Large intestine (tissue), 3 donors: ENCODE results near the gene DDX60. TPM values are rescaled to one million over a fixed set of nuclear protein-coding genes. Genes with fewer than 3 reads are reported as not detected.
"Not testable (repeated sequence)": the region's sequence is repeated elsewhere in the genome, so short reads cannot be mapped to it uniquely, and the experiment has no call there.

ENCODE experiments used
- DNase-seq, 2 donors: peaks; one replicate each; pipeline versions ENCODE4 v3.0.0 to v3.0.0-alpha.2; 2013
- H3K27ac ChIP-seq: one replicate; pipeline ENCODE4 v1.5.1; 2013; ENCODE audit warnings: low read length
- H3K27me3 ChIP-seq: 2 replicates; pipeline ENCODE4 v1.6.1; 2013; ENCODE audit warnings: low read length; ENCODE audit not compliant: control insufficient read depth, insufficient read depth
- H3K36me3 ChIP-seq: 2 replicates; pipeline ENCODE4 v1.6.1; 2013; ENCODE audit warnings: low read length; ENCODE audit not compliant: control insufficient read depth, insufficient read depth
- H3K4me1 ChIP-seq: one replicate; pipeline ENCODE4 v1.6.1; 2013; ENCODE audit warnings: low read length; ENCODE audit not compliant: control insufficient read depth, insufficient read depth
- H3K4me3 ChIP-seq: one replicate; pipeline ENCODE4 v1.5.1; 2013; ENCODE audit warnings: low read length
- H3K9me3 ChIP-seq: one replicate; pipeline ENCODE4 v1.6.1; 2013; ENCODE audit warnings: mild to moderate bottlenecking, low read depth, low read length, moderate library complexity; ENCODE audit not compliant: control insufficient read depth
- WGBS: methylation state at CpG from one replicate; pipeline ENCODE4 v1.1.5; 2013; ENCODE audit warnings: low lambda C conversion rate; ENCODE audit not compliant: insufficient coverage; 5-methylcytosine and 5-hydroxymethylcytosine counted together
- polyA plus RNA-seq: library from polyadenylated mRNA; unstranded; fragments of 120-200 nt; gene quantifications from one replicate; pipeline ENCODE4 v1.2.1, GENCODE V29; 2013

Gene DDX60
- polyA plus RNA-seq, 1 donor, result 21.4 TPM

DNA sequence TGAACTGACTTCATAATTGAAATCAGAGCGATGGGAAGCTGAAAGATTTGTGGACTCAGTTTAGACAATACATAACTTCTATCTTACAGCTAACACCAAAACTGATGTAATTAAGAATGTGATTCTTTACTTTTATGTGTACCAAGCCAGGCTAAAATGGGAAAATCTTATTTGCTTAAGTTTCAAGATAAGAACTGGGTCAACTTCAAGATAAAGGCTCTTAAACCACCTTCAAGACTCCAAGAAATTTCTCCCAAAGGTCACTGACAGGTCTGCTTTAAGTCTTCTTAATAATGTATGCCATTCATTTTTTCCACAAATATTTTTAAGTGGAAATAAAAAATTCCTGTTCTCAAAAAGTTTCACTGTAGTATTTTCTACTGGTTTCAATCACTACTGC, 55.5 kb downstream of the DDX60 start:
- no peaks in the 10 kb centered on the region for H3K4me1 ChIP-seq
- no peaks in the 10 kb centered on the region for H3K27me3 ChIP-seq
- H3K9me3 ChIP-seq, result no peaks in the 10 kb centered on the region
- 100% methylated on average over 1 of the region's 1 CpG for WGBS
- H3K4me3 ChIP-seq, result no peak overlapping the region
- DNase-seq, result no peak
- peaks cover 20% of the 10 kb centered on the region for H3K36me3 ChIP-seq
- H3K27ac ChIP-seq, result no peak overlapping the region

DNA sequence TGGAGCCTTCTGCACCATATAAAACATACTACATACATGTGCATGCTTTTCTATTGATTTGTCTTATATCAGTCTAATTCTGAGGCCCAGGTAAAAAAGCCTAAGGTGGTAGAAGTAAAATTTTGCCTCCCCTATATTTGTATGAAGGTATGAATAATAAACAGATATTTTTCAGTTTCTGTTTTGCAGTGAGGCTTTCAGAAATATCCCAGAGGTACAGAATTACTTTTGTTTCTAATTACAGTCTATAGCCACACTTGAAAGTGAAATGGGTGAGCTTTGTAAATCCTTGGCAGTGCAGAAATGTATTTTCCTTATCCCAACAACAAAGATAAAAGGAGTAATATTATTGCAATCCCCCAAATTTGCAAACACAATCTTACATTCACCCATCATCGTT, 59.5 kb downstream of the DDX60 start:
- no peak overlapping the region for H3K27ac ChIP-seq
- peaks cover 13% of the 10 kb centered on the region for H3K36me3 ChIP-seq
- no peaks in the 10 kb centered on the region for H3K9me3 ChIP-seq
- H3K27me3 ChIP-seq, result no peaks in the 10 kb centered on the region
- no CpG with 5 or more reads among the region's 1 CpG for WGBS
- H3K4me3 ChIP-seq, result no peak overlapping the region
- DNase-seq, result no peak
- no peaks in the 10 kb centered on the region for H3K4me1 ChIP-seq

DNA sequence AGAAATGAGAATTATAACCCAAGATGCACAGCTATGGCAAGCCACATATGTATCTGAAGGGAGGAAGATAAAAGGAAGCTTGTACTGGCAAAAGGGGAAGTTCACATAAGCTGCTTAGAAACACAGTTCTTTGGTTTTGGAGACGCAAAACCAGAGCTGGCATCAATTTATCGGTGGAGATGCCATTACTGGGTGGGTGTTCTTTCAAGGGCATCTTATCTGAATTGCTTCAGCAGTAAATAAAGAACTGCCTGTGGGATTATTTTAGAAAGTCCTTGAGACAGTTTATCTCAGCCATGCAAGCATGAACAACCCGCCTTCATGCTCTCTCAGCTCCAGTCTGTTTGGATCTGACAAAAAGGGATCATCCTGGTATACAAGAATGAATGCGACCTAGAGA, 60.8 kb downstream of the DDX60 start:
- no peak for DNase-seq
- H3K9me3 ChIP-seq, result no peaks in the 10 kb centered on the region
- H3K27ac ChIP-seq, result no peak overlapping the region
- no peaks in the 10 kb centered on the region for H3K4me1 ChIP-seq
- 40% methylated on average over 1 of the region's 4 CpGs for WGBS
- no peaks in the 10 kb centered on the region for H3K27me3 ChIP-seq
- H3K4me3 ChIP-seq, result no peak overlapping the region
- H3K36me3 ChIP-seq, result peaks cover 23% of the 10 kb centered on the region

DNA sequence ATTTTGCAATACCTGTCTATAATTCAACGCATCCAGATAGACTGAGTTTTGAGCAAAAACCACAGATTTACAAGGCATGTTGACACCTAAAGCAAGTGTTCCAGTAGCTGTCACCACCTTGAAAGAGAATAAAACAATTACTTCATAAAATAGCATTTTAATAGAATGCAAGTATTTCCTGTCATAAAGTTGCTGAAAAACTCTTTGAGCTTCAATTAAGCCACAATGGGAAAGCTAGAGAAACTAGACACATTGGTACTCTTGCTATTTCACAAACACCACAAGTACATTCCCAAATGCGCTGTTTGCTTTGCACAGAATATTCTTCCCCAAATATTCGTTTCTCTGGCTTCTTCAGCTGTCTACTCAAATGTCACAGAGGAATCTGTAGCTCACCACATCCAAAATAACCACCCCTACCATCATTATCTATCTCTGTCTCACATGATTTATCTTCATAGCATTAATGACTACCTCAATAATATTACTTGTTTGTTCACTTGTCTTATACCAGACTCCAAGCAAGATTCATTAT, 70.3 kb downstream of the DDX60 start:
- WGBS, result 70% methylated on average over 2 of the region's 3 CpGs
- Histone ChIP-seq H3K36me3 (peaks cover 28% of the 10 kb centered on the region), H3K27ac (no peak overlapping the region)

DNA sequence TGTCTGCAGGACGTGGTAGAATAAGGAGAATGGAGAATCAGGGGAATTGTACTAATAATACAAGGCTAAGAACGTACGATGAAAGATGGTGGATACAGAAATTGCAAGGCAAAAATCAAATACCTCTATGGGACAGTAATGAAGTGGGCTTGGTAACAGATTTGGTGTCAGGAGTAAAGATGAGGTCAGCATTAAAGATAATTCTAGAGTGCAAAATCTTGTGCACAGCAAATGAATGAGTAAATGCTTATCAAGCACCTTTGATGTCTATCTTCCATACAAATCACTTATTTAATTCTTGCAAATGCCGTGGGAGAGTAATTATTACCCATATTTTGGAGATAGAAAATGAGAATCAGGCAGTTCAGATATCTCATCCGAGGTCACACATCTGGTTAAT, 70.9 kb downstream of the DDX60 start:
- peaks cover 27% of the 10 kb centered on the region for H3K36me3 ChIP-seq
- WGBS, result 95% methylated on average over 4 of the region's 5 CpGs
- no peak overlapping the region for H3K27ac ChIP-seq
- no peaks in the 10 kb centered on the region for H3K4me1 ChIP-seq
- no peaks in the 10 kb centered on the region for H3K9me3 ChIP-seq
- no peaks in the 10 kb centered on the region for H3K27me3 ChIP-seq
- no peak overlapping the region for H3K4me3 ChIP-seq
- DNase-seq, result no peak

More for the DNA sequence above, 70.3 kb downstream of the DDX60 start:
- Histone ChIP-seq H3K4me3 (no peak overlapping the region), H3K9me3 (no peaks in the 10 kb centered on the region), H3K27me3 (no peaks in the 10 kb centered on the region), H3K4me1 (no peaks in the 10 kb centered on the region)
- DNase-seq, result no peak

DNA sequence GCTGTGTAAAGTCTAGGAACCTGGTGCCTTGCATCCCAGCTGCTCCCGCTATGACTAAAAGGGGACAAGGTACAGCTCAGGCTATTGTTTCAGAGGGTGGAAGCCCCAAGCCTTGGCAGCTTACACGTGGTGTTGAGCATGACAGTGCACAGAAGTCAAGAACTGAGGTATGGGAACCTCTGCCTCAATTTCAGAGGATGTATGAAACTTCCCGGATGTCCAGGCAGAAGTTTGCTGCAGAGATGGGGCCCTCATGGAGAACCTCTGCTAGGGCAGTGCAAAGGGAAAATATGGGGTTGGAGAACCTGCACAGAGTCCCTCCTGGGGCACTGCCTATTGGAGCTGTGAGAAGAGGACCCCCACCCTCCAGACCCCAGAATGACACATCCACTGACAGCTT, 76.6 kb downstream of the DDX60 start:
- DNase-seq, result no peak
- Histone ChIP-seq H3K9me3 (peaks cover 7% of the 10 kb centered on the region), H3K36me3 (peaks cover 23% of the 10 kb centered on the region), H3K4me3 (no peak overlapping the region), H3K27me3 (no peaks in the 10 kb centered on the region), H3K4me1 (no peaks in the 10 kb centered on the region), H3K27ac (no peak overlapping the region)
- WGBS, result no CpG with 5 or more reads among the region's 3 CpGs

DNA sequence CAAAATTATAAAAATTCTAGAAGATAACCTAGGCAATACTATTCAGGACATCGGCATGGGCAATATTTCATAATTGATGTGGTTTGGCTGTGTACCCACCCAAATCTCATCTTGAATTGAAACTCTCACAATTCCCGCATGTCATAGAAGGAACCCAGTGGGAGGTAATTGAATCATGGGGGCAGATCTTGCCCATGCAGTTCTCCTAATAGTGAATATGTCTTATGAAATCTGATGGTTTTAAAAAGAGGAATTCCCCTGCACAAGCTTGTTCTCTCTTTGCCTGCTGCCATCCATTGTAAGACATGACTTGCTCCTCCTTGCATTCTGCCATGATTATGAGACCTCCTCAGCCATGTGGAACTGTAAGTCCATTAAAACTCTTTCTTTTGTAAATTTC, 77.7 kb downstream of the DDX60 start:
- WGBS, result no CpG with 5 or more reads among the region's 2 CpGs
- Histone ChIP-seq H3K4me3 (no peak overlapping the region), H3K36me3 (peaks cover 20% of the 10 kb centered on the region), H3K27me3 (no peaks in the 10 kb centered on the region), H3K9me3 (peaks cover 7% of the 10 kb centered on the region), H3K4me1 (no peaks in the 10 kb centered on the region), H3K27ac (no peak overlapping the region)
- no peak for DNase-seq

DNA sequence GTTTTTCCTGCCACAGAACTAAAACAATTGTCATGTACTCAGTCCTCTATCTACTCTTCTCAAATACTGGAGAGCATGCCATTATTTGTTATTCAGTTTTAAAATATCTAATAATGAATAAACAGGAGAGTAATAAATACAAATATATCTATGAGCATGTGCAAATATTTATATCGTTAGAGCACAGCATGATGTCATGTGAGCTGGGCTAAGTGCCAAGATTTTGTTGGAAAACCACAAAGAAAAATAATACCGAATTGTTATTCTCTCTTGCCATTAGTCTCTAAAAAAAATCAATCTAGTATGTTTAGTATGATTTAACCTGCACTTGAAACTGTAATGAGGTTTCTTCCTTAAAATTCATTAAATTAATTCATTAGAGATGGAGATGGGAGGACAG, 97.3 kb downstream of the DDX60 start:
- Histone ChIP-seq H3K36me3 (peaks cover 23% of the 10 kb centered on the region), H3K27me3 (no peaks in the 10 kb centered on the region), H3K27ac (no peak overlapping the region), H3K9me3 (no peaks in the 10 kb centered on the region), H3K4me1 (no peaks in the 10 kb centered on the region), H3K4me3 (no peak overlapping the region)
- no peak for DNase-seq
- 44% methylated on average over 1 of the region's 2 CpGs for WGBS

DNA sequence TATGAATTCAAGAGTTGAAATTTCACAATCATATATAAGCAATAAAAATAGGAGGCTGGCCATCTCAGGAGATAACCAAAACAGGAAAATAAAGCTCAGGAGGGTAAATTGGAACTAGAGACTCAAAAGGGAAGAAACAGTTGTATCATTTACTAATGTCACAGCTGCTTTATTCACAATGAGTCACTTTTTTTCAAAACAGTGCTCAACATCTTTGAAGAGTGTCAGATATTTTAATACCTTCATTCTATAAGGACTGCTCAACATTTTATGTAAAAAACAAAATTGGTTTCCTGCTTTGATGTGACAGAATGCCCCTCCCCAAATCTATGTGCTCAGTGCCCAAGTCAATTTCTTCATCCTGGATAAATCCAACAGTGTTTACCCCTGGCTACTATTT, 97.7 kb downstream of the DDX60 start:
- Histone ChIP-seq H3K4me3 (no peak overlapping the region), H3K27ac (no peak overlapping the region), H3K36me3 (peaks cover 23% of the 10 kb centered on the region), H3K9me3 (no peaks in the 10 kb centered on the region), H3K27me3 (no peaks in the 10 kb centered on the region), H3K4me1 (no peaks in the 10 kb centered on the region)
- no peak for DNase-seq

DNA sequence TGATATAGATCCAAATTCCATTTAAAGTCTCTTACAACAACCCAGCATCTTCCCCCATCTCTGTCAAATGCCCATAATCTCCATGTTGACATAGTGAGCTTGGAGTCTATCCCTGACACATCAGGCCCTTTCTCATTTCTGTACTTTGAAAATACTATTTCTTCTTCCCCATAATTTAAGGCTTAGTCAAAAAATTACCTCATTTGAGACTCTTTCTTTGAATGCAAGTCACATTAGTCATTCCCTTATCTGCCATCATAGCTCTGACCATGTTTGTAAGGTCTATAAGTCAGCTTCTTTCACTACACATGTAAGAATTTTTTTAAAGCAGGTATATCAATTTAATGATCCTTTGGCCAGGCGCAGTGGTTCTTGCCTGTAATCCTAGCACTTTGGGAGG, 99.9 kb downstream of the DDX60 start:
- no CpG with 5 or more reads among the region's 1 CpG for WGBS
- Histone ChIP-seq H3K27ac (no peak overlapping the region), H3K9me3 (no peaks in the 10 kb centered on the region), H3K4me3 (no peak overlapping the region), H3K36me3 (peaks cover 23% of the 10 kb centered on the region), H3K27me3 (no peaks in the 10 kb centered on the region), H3K4me1 (no peaks in the 10 kb centered on the region)
- no peak for DNase-seq

DNA sequence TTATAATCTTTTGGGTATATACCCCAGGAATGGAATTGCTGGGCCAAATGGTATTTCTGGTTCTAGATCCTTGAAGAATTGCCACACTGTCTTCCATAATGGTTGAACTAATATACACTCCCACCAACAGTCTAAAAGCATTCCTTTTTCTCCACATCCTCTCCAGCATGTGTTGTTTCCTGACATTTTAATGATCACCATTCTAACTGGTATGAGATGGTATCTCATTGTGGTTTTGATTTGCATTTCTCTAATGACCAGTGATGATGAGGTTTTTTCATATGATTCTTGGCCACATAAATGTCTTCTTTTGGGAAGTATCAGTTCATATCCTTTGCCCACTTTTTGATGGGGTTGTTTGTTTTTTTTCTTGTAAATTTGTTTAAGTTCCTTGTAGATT, 105.0 kb downstream of the DDX60 start:
- H3K4me1 ChIP-seq, H3K36me3 ChIP-seq, H3K27ac ChIP-seq, H3K9me3 ChIP-seq, H3K27me3 ChIP-seq, DNase-seq, H3K4me3 ChIP-seq: not testable (repeated sequence)
